ENCODE measurements around the gene CPPED1. TPM values are rescaled to one million over a fixed set of nuclear protein-coding genes. Genes with fewer than 3 reads are reported as not detected.

Gene CPPED1
- total and polyA plus RNA-seq, 2 donors (not counting 1 experiment from before 2014, with no cell fraction given) = 7.4 to 19.8 TPM

- no peak for DNase-seq (ENCODE audit: low read depth in 2 of 2)
- H2AFZ ChIP-seq (ENCODE audit: low read length) = no peak overlapping the region
- no peaks in the 10 kb centered on the region for H3K9me3 ChIP-seq (ENCODE audit: control insufficient read depth, insufficient read depth, low read depth, low read length)
- no peak overlapping the region for H3K4me3 ChIP-seq (replicated peaks in 1 of 4; ENCODE audit: control extremely low read depth in 1 of 4, insufficient read depth in 1 of 4, low read depth in 3 of 4, low read length in 4 of 4)
- H3K4me2 ChIP-seq (ENCODE audit: extremely low read depth, insufficient read depth, low read length) = no peak overlapping the region
- H3K79me2 ChIP-seq (ENCODE audit: control insufficient read depth, insufficient read depth, low read length) = no peaks in the 10 kb centered on the region
- no peak overlapping the region for H3K27ac ChIP-seq (ENCODE audit: insufficient read depth, low read length)
- no peak overlapping the region for H3K9ac ChIP-seq (ENCODE audit: insufficient read depth, low read length)
- H3K27me3 ChIP-seq (ENCODE audit: control insufficient read depth, insufficient read depth, low read length) = no peaks in the 10 kb centered on the region
- H4K20me1 ChIP-seq (ENCODE audit: control insufficient read depth, extremely low read depth, insufficient read depth, low read length) = no peaks in the 10 kb centered on the region
- no peak for TF ChIP-seq CTCF (conservative IDR thresholded peaks at IDR 0.05 in 1 of 2, IDR thresholded peaks at IDR 0.05 in 1 of 2; ENCODE audit: low read depth in 1 of 2, low read length in 2 of 2)
- no peak for TF ChIP-seq EZH2 (IDR thresholded peaks at IDR 0.05; ENCODE audit: low read length, missing control alignments)
- no peaks in the 10 kb centered on the region for H3K4me1 ChIP-seq (ENCODE audit: control insufficient read depth, extremely low read depth, insufficient read depth, low read length)
- H3K36me3 ChIP-seq (ENCODE audit: control insufficient read depth, insufficient read depth, low read length) = no peaks in the 10 kb centered on the region
Measured at GRCh38 chr16:12675046-12675445, 128.6 kb downstream of the CPPED1 start.

GRCh38 chr16:12674524-12674923 is 129.2 kb downstream of the CPPED1 start:
- H3K4me3 ChIP-seq (replicated peaks in 1 of 4; ENCODE audit: control extremely low read depth in 1 of 4, insufficient read depth in 1 of 4, low read depth in 3 of 4, low read length in 4 of 4) = no peak overlapping the region
- no peak overlapping the region for H3K27ac ChIP-seq (ENCODE audit: insufficient read depth, low read length)
- H3K9me3 ChIP-seq (ENCODE audit: control insufficient read depth, insufficient read depth, low read depth, low read length) = no peaks in the 10 kb centered on the region
- TF ChIP-seq CTCF (conservative IDR thresholded peaks at IDR 0.05 in 1 of 2, IDR thresholded peaks at IDR 0.05 in 1 of 2; ENCODE audit: low read depth in 1 of 2, low read length in 2 of 2) = no peak
- no peak for TF ChIP-seq EZH2 (IDR thresholded peaks at IDR 0.05; ENCODE audit: low read length, missing control alignments)
- no peaks in the 10 kb centered on the region for H3K36me3 ChIP-seq (ENCODE audit: control insufficient read depth, insufficient read depth, low read length)
- no peaks in the 10 kb centered on the region for H3K79me2 ChIP-seq (ENCODE audit: control insufficient read depth, insufficient read depth, low read length)
- no peaks in the 10 kb centered on the region for H4K20me1 ChIP-seq (ENCODE audit: control insufficient read depth, extremely low read depth, insufficient read depth, low read length)
- no peak for DNase-seq (ENCODE audit: low read depth in 2 of 2)
- H3K4me2 ChIP-seq (ENCODE audit: extremely low read depth, insufficient read depth, low read length) = no peak overlapping the region
- H3K4me1 ChIP-seq (ENCODE audit: control insufficient read depth, extremely low read depth, insufficient read depth, low read length) = no peaks in the 10 kb centered on the region
- H3K9ac ChIP-seq (ENCODE audit: insufficient read depth, low read length) = no peak overlapping the region
- no peak overlapping the region for H2AFZ ChIP-seq (ENCODE audit: low read length)
- H3K27me3 ChIP-seq (ENCODE audit: control insufficient read depth, insufficient read depth, low read length) = no peaks in the 10 kb centered on the region

GRCh38 chr16:12674071-12674470 is 129.6 kb downstream of the CPPED1 start:
- Histone ChIP-seq H3K9me3 (ENCODE audit: control insufficient read depth, insufficient read depth, low read depth, low read length) (no peaks in the 10 kb centered on the region), H3K9ac (ENCODE audit: insufficient read depth, low read length) (no peak overlapping the region), H3K4me3 (replicated peaks in 1 of 4; ENCODE audit: control extremely low read depth in 1 of 4, insufficient read depth in 1 of 4, low read depth in 3 of 4, low read length in 4 of 4) (no peak overlapping the region), H2AFZ (ENCODE audit: low read length) (no peak overlapping the region), H4K20me1 (ENCODE audit: control insufficient read depth, extremely low read depth, insufficient read depth, low read length) (no peaks in the 10 kb centered on the region), H3K27me3 (ENCODE audit: control insufficient read depth, insufficient read depth, low read length) (no peaks in the 10 kb centered on the region), H3K79me2 (ENCODE audit: control insufficient read depth, insufficient read depth, low read length) (no peaks in the 10 kb centered on the region), H3K4me1 (ENCODE audit: control insufficient read depth, extremely low read depth, insufficient read depth, low read length) (no peaks in the 10 kb centered on the region), H3K27ac (ENCODE audit: insufficient read depth, low read length) (no peak overlapping the region), H3K36me3 (ENCODE audit: control insufficient read depth, insufficient read depth, low read length) (no peaks in the 10 kb centered on the region), H3K4me2 (ENCODE audit: extremely low read depth, insufficient read depth, low read length) (no peak overlapping the region)
- peak in 1 of 2 donors; percentile 58 for DNase-seq (ENCODE audit: low read depth in 2 of 2)
- TF ChIP-seq EZH2 (IDR thresholded peaks at IDR 0.05; ENCODE audit: low read length, missing control alignments) (no peak), CTCF (conservative IDR thresholded peaks at IDR 0.05 in 1 of 2, IDR thresholded peaks at IDR 0.05 in 1 of 2; ENCODE audit: low read depth in 1 of 2, low read length in 2 of 2) (no peak)

Measured in fibroblast of lung (primary cell).